Breast epithelium (tissue), 4 donors: ENCODE results near the gene KMT2E. TPM values are rescaled to one million over a fixed set of nuclear protein-coding genes. Genes with fewer than 3 reads are reported as not detected.

Source experiments
- DNase-seq, 2 donors: peaks; one replicate each; pipeline ENCODE4 v3.0.0-alpha.2; 2019; ENCODE audit warnings: low spot score in 2 of 2
- H3K27ac ChIP-seq, 2 donors: fragments of 200-600 bp; sonication (generic) in 1 of 2; one replicate each; pipeline ENCODE4 v1.5.1; 2016 to 2019; ENCODE audit warnings: mild to moderate bottlenecking in 1 of 2
- H3K27me3 ChIP-seq, 2 donors: fragments of 200-600 bp; sonication (generic) in 1 of 2; one replicate each; pipeline versions ENCODE4 v1.5.1 to v1.6.0; 2017 to 2019; ENCODE audit warnings: control low read depth in 1 of 2, mild to moderate bottlenecking in 1 of 2
- H3K36me3 ChIP-seq: fragments of 200-600 bp; one replicate; pipeline ENCODE4 v1.5.1; 2019
- H3K4me1 ChIP-seq, 2 donors: fragments of 200-600 bp; sonication (generic); one replicate each; pipeline ENCODE4 v1.5.1; 2016 to 2019; ENCODE audit warnings: control low read depth in 1 of 2
- H3K4me3 ChIP-seq, 3 donors: fragments of 200-600 bp; sonication (generic); 1 replicate in 2 of 3; 2 replicates in 1 of 3; pipeline ENCODE4 v1.5.1; 2016 to 2019; ENCODE audit warnings: mild to moderate bottlenecking in 3 of 3, moderate library complexity in 2 of 3
- H3K9me3 ChIP-seq, 2 donors: fragments of 200-600 bp; sonication (generic) in 1 of 2; one replicate each; pipeline ENCODE4 v1.5.1; 2016 to 2019; ENCODE audit warnings: control low read depth in 1 of 2
- CTCF ChIP-seq, 3 donors: fragments of 450-650 bp; IDR thresholded peaks; one replicate each; pipeline ENCODE4 v1.5.1; 2016 to 2017; ENCODE audit warnings: antibody characterized with exemption in 3 of 3, mild to moderate bottlenecking in 3 of 3, moderate library complexity in 3 of 3
- POLR2A ChIP-seq: fragments of 450-650 bp; IDR thresholded peaks from one replicate; pipeline ENCODE4 v1.6.1; 2016; ENCODE audit warnings: antibody characterized with exemption, mild to moderate bottlenecking, moderate library complexity
- POLR2AphosphoS5 ChIP-seq, 3 donors: sonication (generic); formaldehyde crosslinking; IDR thresholded peaks; one replicate each; pipeline ENCODE4 v1.6.1; 2017; ENCODE audit warnings: antibody characterized with exemption in 3 of 3
- intact Hi-C: fragments of 100-400 bp; cut with DNase I; formaldehyde crosslinking; loops from one replicate; pipeline ENCODE4 v1.15.1; 2023; ENCODE audit warnings: low total_unique reads
- total RNA-seq, 3 donors: library from RNA; depleted of rRNA; stranded (reverse); fragments of >200 nt; gene quantifications; one replicate each; pipeline ENCODE4 v1.1.0, GENCODE V29; 2016

KMT2E gene
- total RNA-seq, 3 donors from 2014 or later, result 88.2 to 184 (median 168) TPM

GRCh38 chr7:105131890-105132289, 117.9 kb downstream of the KMT2E start:
- TF ChIP-seq CTCF (IDR thresholded peaks at IDR 0.05), result no peak
- TF ChIP-seq POLR2AphosphoS5 (IDR thresholded peaks at IDR 0.05), result no peak
- no peak for TF ChIP-seq POLR2A
- H3K36me3 ChIP-seq, result no peaks in the 10 kb centered on the region
- intact Hi-C loops, result no loop called here
- no peak for DNase-seq
- no peaks in the 10 kb centered on the region for H3K27me3 ChIP-seq
- no peaks in the 10 kb centered on the region for H3K4me1 ChIP-seq
- no peaks in the 10 kb centered on the region for H3K9me3 ChIP-seq
- no peak overlapping the region for H3K27ac ChIP-seq
- H3K4me3 ChIP-seq, result no peak overlapping the region

GRCh38 chr7:105132335-105132734, 118.3 kb downstream of the KMT2E start:
- no peaks in the 10 kb centered on the region for H3K27me3 ChIP-seq
- H3K4me1 ChIP-seq, result no peaks in the 10 kb centered on the region
- TF ChIP-seq CTCF (IDR thresholded peaks at IDR 0.05) (no peak), POLR2A (no peak), POLR2AphosphoS5 (IDR thresholded peaks at IDR 0.05) (no peak)
- no peak overlapping the region for H3K27ac ChIP-seq
- intact Hi-C loops, result no loop called here
- H3K9me3 ChIP-seq, result no peaks in the 10 kb centered on the region
- no peak for DNase-seq
- H3K4me3 ChIP-seq, result no peak overlapping the region
- no peaks in the 10 kb centered on the region for H3K36me3 ChIP-seq

GRCh38 chr7:105132835-105133234, 118.8 kb downstream of the KMT2E start:
- no peaks in the 10 kb centered on the region for H3K27me3 ChIP-seq

GRCh38 chr7:105133358-105133757, 119.4 kb downstream of the KMT2E start:
- Histone ChIP-seq H3K27me3 (no peaks in the 10 kb centered on the region), H3K9me3 (no peaks in the 10 kb centered on the region), H3K4me3 (no peak overlapping the region), H3K4me1 (no peaks in the 10 kb centered on the region), H3K36me3 (no peaks in the 10 kb centered on the region), H3K27ac (no peak overlapping the region)
- TF ChIP-seq CTCF (IDR thresholded peaks at IDR 0.05), result no peak
- no peak for TF ChIP-seq POLR2A
- no peak for TF ChIP-seq POLR2AphosphoS5 (IDR thresholded peaks at IDR 0.05)
- intact Hi-C loops, result no loop called here
- DNase-seq, result no peak

More at GRCh38 chr7:105132835-105133234, 118.8 kb downstream of the KMT2E start:
- TF ChIP-seq CTCF (IDR thresholded peaks at IDR 0.05) (no peak), POLR2AphosphoS5 (IDR thresholded peaks at IDR 0.05) (no peak), POLR2A (no peak)
- Histone ChIP-seq H3K9me3 (no peaks in the 10 kb centered on the region), H3K4me1 (no peaks in the 10 kb centered on the region), H3K4me3 (no peak overlapping the region), H3K36me3 (no peaks in the 10 kb centered on the region), H3K27ac (no peak overlapping the region)
- intact Hi-C loops, result no loop called here
- no peak for DNase-seq

- TF ChIP-seq POLR2A, result no peak
- intact Hi-C loops, result no loop called here
- Histone ChIP-seq H3K27ac (no peak overlapping the region), H3K9me3 (no peaks in the 10 kb centered on the region), H3K4me3 (no peak overlapping the region), H3K27me3 (no peaks in the 10 kb centered on the region), H3K4me1 (no peaks in the 10 kb centered on the region), H3K36me3 (no peaks in the 10 kb centered on the region)
- DNase-seq, result no peak
Observed at GRCh38 chr7:105133986-105134655, 120.1 kb downstream of the KMT2E start.
